ENCODE measurements around the gene DSEL. TPM values are rescaled to one million over a fixed set of nuclear protein-coding genes. Genes with fewer than 3 reads are reported as not detected.

DSEL gene
- total RNA-seq, 1 experiment from 2014 or later = 6.8 TPM

DNA sequence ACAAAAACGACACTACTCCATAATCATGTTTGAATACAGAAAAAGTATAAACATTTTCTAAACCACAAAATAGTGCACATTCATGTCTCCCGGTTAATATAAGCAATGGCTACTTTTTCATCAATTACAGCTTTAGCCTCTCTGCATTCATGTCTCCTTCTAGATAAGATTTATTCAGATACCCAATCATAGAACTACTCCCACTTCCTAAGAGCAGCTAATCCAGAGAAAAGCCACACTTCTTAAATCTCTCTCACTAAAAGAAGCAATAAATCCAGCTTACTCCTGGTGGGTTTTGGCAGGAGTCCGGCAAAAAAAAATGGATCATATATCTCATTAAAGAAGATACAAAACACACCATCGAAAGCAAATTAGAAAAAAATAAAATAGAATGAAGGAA is 20.1 kb downstream of the DSEL start:
- Histone ChIP-seq H3K27ac (ENCODE audit: low read length) (no peak overlapping the region), H3K4me1 (ENCODE audit: control insufficient read depth, insufficient read depth, low read length) (no peaks in the 10 kb centered on the region), H3K4me3 (ENCODE audit: low read depth in 2 of 2, low read length in 2 of 2) (no peak overlapping the region), H3K36me3 (ENCODE audit: control insufficient read depth, insufficient read depth, low read length) (no peaks in the 10 kb centered on the region), H3K9me3 (ENCODE audit: control insufficient read depth, insufficient read depth, low read depth, low read length) (no peaks in the 10 kb centered on the region), H3K27me3 (ENCODE audit: control insufficient read depth, insufficient read depth, low read length) (no peaks in the 10 kb centered on the region)
- TF ChIP-seq TCF7L2 (IDR thresholded peaks at IDR 0.05; ENCODE audit: low read depth, low read length) = no peak
- no peak for TF ChIP-seq SIN3A (IDR thresholded peaks at IDR 0.05; ENCODE audit: borderline replicate concordance, insufficient read depth, low read depth, low read length)
- TF ChIP-seq, protein P1, sequence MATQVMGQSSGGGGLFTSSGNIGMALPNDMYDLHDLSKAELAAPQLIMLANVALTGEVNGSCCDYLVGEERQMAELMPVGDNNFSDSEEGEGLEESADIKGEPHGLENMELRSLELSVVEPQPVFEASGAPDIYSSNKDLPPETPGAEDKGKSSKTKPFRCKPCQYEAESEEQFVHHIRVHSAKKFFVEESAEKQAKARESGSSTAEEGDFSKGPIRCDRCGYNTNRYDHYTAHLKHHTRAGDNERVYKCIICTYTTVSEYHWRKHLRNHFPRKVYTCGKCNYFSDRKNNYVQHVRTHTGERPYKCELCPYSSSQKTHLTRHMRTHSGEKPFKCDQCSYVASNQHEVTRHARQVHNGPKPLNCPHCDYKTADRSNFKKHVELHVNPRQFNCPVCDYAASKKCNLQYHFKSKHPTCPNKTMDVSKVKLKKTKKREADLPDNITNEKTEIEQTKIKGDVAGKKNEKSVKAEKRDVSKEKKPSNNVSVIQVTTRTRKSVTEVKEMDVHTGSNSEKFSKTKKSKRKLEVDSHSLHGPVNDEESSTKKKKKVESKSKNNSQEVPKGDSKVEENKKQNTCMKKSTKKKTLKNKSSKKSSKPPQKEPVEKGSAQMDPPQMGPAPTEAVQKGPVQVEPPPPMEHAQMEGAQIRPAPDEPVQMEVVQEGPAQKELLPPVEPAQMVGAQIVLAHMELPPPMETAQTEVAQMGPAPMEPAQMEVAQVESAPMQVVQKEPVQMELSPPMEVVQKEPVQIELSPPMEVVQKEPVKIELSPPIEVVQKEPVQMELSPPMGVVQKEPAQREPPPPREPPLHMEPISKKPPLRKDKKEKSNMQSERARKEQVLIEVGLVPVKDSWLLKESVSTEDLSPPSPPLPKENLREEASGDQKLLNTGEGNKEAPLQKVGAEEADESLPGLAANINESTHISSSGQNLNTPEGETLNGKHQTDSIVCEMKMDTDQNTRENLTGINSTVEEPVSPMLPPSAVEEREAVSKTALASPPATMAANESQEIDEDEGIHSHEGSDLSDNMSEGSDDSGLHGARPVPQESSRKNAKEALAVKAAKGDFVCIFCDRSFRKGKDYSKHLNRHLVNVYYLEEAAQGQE (IDR thresholded peaks at IDR 0.05; ENCODE audit: insufficient read depth in 1 of 2, low read depth in 2 of 2, low read length in 1 of 2) = no peak
- TF ChIP-seq, protein P2, sequence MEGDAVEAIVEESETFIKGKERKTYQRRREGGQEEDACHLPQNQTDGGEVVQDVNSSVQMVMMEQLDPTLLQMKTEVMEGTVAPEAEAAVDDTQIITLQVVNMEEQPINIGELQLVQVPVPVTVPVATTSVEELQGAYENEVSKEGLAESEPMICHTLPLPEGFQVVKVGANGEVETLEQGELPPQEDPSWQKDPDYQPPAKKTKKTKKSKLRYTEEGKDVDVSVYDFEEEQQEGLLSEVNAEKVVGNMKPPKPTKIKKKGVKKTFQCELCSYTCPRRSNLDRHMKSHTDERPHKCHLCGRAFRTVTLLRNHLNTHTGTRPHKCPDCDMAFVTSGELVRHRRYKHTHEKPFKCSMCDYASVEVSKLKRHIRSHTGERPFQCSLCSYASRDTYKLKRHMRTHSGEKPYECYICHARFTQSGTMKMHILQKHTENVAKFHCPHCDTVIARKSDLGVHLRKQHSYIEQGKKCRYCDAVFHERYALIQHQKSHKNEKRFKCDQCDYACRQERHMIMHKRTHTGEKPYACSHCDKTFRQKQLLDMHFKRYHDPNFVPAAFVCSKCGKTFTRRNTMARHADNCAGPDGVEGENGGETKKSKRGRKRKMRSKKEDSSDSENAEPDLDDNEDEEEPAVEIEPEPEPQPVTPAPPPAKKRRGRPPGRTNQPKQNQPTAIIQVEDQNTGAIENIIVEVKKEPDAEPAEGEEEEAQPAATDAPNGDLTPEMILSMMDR (IDR thresholded peaks at IDR 0.05) = no peak
- TF ChIP-seq POLR2AphosphoS5 (IDR thresholded peaks at IDR 0.05; ENCODE audit: low read depth, low read length) = no peak
- in situ Hi-C loops (cut with HindIII; ENCODE audit: low pct_unique_long_range_greater_than_20kb, low sequenced_read_pairs) (no loop called here), intact Hi-C loops (cut with micrococcal nuclease; ENCODE audit: unreplicated experiment) (no loop called here)
- ATAC-seq (no peak), DNase-seq (ENCODE audit: low read depth, low spot score) (no peak)
- ChIA-PET CTCF (no interaction called here), POLR2A (no interaction called here)
- BruUV-seq (replicated peaks) = no TSS peak

DNA sequence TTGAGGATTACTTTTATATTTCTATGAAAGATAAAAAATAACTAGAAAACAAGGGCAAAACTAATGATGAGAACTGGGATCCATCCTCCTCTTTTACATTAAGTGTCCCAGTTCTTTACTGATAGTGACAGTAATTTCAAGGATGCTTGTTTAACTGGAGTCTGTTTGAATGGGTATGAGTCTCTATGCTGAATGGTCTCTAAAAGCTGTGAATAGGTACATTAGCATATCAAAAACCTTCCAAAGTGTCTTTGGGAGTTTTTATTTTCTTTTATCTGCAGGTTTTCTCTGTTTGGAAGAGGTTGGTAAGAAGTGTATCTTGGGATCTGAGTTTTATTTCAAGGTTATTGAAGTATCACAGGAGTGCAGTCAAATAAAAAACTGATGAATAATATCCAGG is 30.0 kb downstream of the DSEL start:
- CTCF ChIA-PET = no interaction called here
- DNase-seq (ENCODE audit: low read depth, low spot score) (no peak), ATAC-seq (no peak)
- H3K27ac ChIP-seq (ENCODE audit: low read length) = no peak overlapping the region
- POLR2A ChIA-PET = no interaction called here
- no peaks in the 10 kb centered on the region for H3K9me3 ChIP-seq (ENCODE audit: control insufficient read depth, insufficient read depth, low read depth, low read length)
- no peaks in the 10 kb centered on the region for H3K36me3 ChIP-seq (ENCODE audit: control insufficient read depth, insufficient read depth, low read length)
- intact Hi-C loops (cut with micrococcal nuclease; ENCODE audit: unreplicated experiment) (no loop called here), in situ Hi-C loops (cut with HindIII; ENCODE audit: low pct_unique_long_range_greater_than_20kb, low sequenced_read_pairs) (no loop called here)
- H3K4me1 ChIP-seq (ENCODE audit: control insufficient read depth, insufficient read depth, low read length) = no peaks in the 10 kb centered on the region
- H3K4me3 ChIP-seq (ENCODE audit: low read depth in 2 of 2, low read length in 2 of 2) = no peak overlapping the region
- H3K27me3 ChIP-seq (ENCODE audit: control insufficient read depth, insufficient read depth, low read length) = no peaks in the 10 kb centered on the region
- no TSS peak for BruUV-seq (replicated peaks)
- TF ChIP-seq POLR2AphosphoS5 (IDR thresholded peaks at IDR 0.05; ENCODE audit: low read depth, low read length) (no peak), SIN3A (IDR thresholded peaks at IDR 0.05; ENCODE audit: borderline replicate concordance, insufficient read depth, low read depth, low read length) (no peak), TCF7L2 (IDR thresholded peaks at IDR 0.05; ENCODE audit: low read depth, low read length) (no peak)
- TF ChIP-seq, protein P1 (IDR thresholded peaks at IDR 0.05; ENCODE audit: insufficient read depth in 1 of 2, low read depth in 2 of 2, low read length in 1 of 2) = no peak
- TF ChIP-seq, protein P2 (IDR thresholded peaks at IDR 0.05) = no peak

All from Panc1 (cell line).